Measurements from ENCODE around the gene SLC35F3. TPM values are rescaled to one million over a fixed set of nuclear protein-coding genes. Genes with fewer than 3 reads are reported as not detected.

The SLC35F3 gene
- total RNA-seq, 3 donors from 2014 or later: 0.17 to 0.89 (median 0.20) TPM

GRCh38 chr1:234326497-234327366 is 422.3 kb downstream of the SLC35F3 start:
- H3K4me3 ChIP-seq: no peak overlapping the region
- peak; percentile 34 for TF ChIP-seq CTCF (IDR thresholded peaks at IDR 0.05)
- DNase-seq (peak in 2 of 3 donors; percentile 42 to 71), ATAC-seq (peak; percentile 87)
- intact Hi-C loops (cut with DNase I, micrococcal nuclease): loop anchor here in 1 of 2 donors (10.0 kb wide), 1 partner anchor 212 kb away; no protein-coding TSS in a partner anchor
- H3K4me1 ChIP-seq (ENCODE audit: low read depth): no peaks in the 10 kb centered on the region
- H3K9me3 ChIP-seq: no peaks in the 10 kb centered on the region
- H3K36me3 ChIP-seq (ENCODE audit: low read depth): no peaks in the 10 kb centered on the region

GRCh38 chr1:234327577-234328164 is 423.2 kb downstream of the SLC35F3 start:
- Histone ChIP-seq H3K9me3 (no peaks in the 10 kb centered on the region), H3K4me1 (ENCODE audit: low read depth) (no peaks in the 10 kb centered on the region), H3K4me3 (no peak overlapping the region), H3K36me3 (ENCODE audit: low read depth) (no peaks in the 10 kb centered on the region)
- no peak for ATAC-seq
- TF ChIP-seq CTCF (IDR thresholded peaks at IDR 0.05): no peak
- intact Hi-C loops (cut with DNase I, micrococcal nuclease): loop anchor here in 1 of 2 donors (10.0 kb wide), 1 partner anchor 213 kb away; no protein-coding TSS in a partner anchor
- DNase-seq: no peak

GRCh38 chr1:234330843-234331215 is 426.4 kb downstream of the SLC35F3 start:
- DNase-seq (no peak), ATAC-seq (no peak)

GRCh38 chr1:234331507-234331906 is 427.0 kb downstream of the SLC35F3 start:
- ATAC-seq: no peak
- TF ChIP-seq CTCF (IDR thresholded peaks at IDR 0.05): no peak
- Histone ChIP-seq H3K4me3 (no peak overlapping the region), H3K9me3 (peaks cover 5% of the 10 kb centered on the region), H3K4me1 (ENCODE audit: low read depth) (no peaks in the 10 kb centered on the region), H3K36me3 (ENCODE audit: low read depth) (no peaks in the 10 kb centered on the region)
- intact Hi-C loops (cut with DNase I, micrococcal nuclease): no loop called here
- no peak for DNase-seq

More at GRCh38 chr1:234330843-234331215, 426.4 kb downstream of the SLC35F3 start:
- intact Hi-C loops (cut with DNase I, micrococcal nuclease): no loop called here
- no peaks in the 10 kb centered on the region for H3K9me3 ChIP-seq
- no peak for TF ChIP-seq CTCF (IDR thresholded peaks at IDR 0.05)
- H3K36me3 ChIP-seq (ENCODE audit: low read depth): no peaks in the 10 kb centered on the region
- no peak overlapping the region for H3K4me3 ChIP-seq
- H3K4me1 ChIP-seq (ENCODE audit: low read depth): no peaks in the 10 kb centered on the region

- DNase-seq: no peak
- no peak overlapping the region for H3K4me3 ChIP-seq
- H3K36me3 ChIP-seq (ENCODE audit: low read depth): no peaks in the 10 kb centered on the region
- intact Hi-C loops (cut with DNase I, micrococcal nuclease): no loop called here
- ATAC-seq: no peak
- H3K9me3 ChIP-seq: peaks cover 7% of the 10 kb centered on the region
- no peaks in the 10 kb centered on the region for H3K4me1 ChIP-seq (ENCODE audit: low read depth)
- TF ChIP-seq CTCF (IDR thresholded peaks at IDR 0.05): no peak
Measured at GRCh38 chr1:234336359-234336758, 431.9 kb downstream of the SLC35F3 start.
